H1 (cell line): Measurements from ENCODE around the gene SENP6. TPM values are rescaled to one million over a fixed set of nuclear protein-coding genes. Genes with fewer than 3 reads are reported as not detected.
"Not testable (repeated sequence)": the region's sequence is repeated elsewhere in the genome, so short reads cannot be mapped to it uniquely, and the experiment has no call there.

ENCODE experiments used
- CTCF ChIA-PET: fragments of 300-600 bp; sonication (Branson Sonifier 250); formaldehyde crosslinking; loops from one replicate; lab custom pipeline; 2021; ENCODE audit not compliant: partially characterized antibody; lab: Charles Lee
- POLR2A ChIA-PET: fragments of 300-600 bp; sonication (Branson Sonifier 250); formaldehyde crosslinking; loops from one replicate; lab custom pipeline; 2021; ENCODE audit warnings: inconsistent platforms; ENCODE audit not compliant: partially characterized antibody; lab: Charles Lee
- DNase-seq, 2 experiments: peaks; one replicate each; pipeline versions ENCODE4 v3.0.0 to v3.0.0-alpha.2; 2010 to 2022; ENCODE audit warnings: low spot score in 2 of 2, low read depth in 1 of 2, mixed read lengths in 1 of 2
- FAIRE-seq: peaks from 2 replicates; lab custom pipeline; 2011; peaks lifted over from hg19 to GRCh38; lab: Jason Lieb, UNC
- H2AFZ ChIP-seq: 2 replicates; pipeline ENCODE4 v1.8.1; 2012; ENCODE audit warnings: low read length, inconsistent platforms
- H2AK5ac ChIP-seq: 2 replicates; pipeline ENCODE4 v1.6.1; 2013; ENCODE audit warnings: low read depth, low read length
- H2BK120ac ChIP-seq: replicated peaks from 2 replicates; pipeline ENCODE3; 2013; ENCODE audit warnings: low read depth, low read length, inconsistent platforms
- H2BK12ac ChIP-seq: 2 replicates; pipeline ENCODE4 v1.6.1; 2013; ENCODE audit warnings: low read depth, low read length
- H2BK15ac ChIP-seq: 2 replicates; pipeline ENCODE4 v1.6.1; 2013; ENCODE audit warnings: low read length
- H2BK20ac ChIP-seq: 2 replicates; pipeline ENCODE4 v1.6.1; 2013; ENCODE audit warnings: low read length
- H2BK5ac ChIP-seq: 2 replicates; pipeline ENCODE4 v1.6.1; 2013; ENCODE audit warnings: low read depth, low read length
- H3K14ac ChIP-seq: 2 replicates; pipeline ENCODE4 v1.6.1; 2013; ENCODE audit warnings: inconsistent platforms; ENCODE audit not compliant: insufficient read length
- H3K18ac ChIP-seq: 2 replicates; pipeline ENCODE4 v1.6.1; 2013; ENCODE audit warnings: low read length; ENCODE audit errors: extremely low read depth
- H3K23ac ChIP-seq: 2 replicates; pipeline ENCODE4 v1.6.1; 2013; ENCODE audit warnings: inconsistent platforms; ENCODE audit not compliant: insufficient read length
- H3K23me2 ChIP-seq: 2 replicates; pipeline ENCODE4 v1.6.1; 2013; ENCODE audit warnings: low read depth, low read length
- H3K27ac ChIP-seq: 2 replicates; pipeline ENCODE4 v1.6.1; 2011; ENCODE audit warnings: low read depth, low read length, inconsistent platforms
- H3K27me3 ChIP-seq, 4 experiments: replicated peaks in 1 of 4; 1 replicate in 1 of 4; 2 replicates in 3 of 4; pipeline versions ENCODE4 v1.6.1 to v1.8.1; 2011 to 2013; ENCODE audit warnings: low read length in 3 of 4, mild to moderate bottlenecking in 3 of 4, inconsistent platforms in 2 of 4, mixed read lengths in 2 of 4, moderate library complexity in 1 of 4; ENCODE audit not compliant: control insufficient read depth in 3 of 4, insufficient read depth in 3 of 4; ENCODE audit errors: extremely low read depth in 1 of 4
- H3K36me3 ChIP-seq, 4 experiments: 2 replicates each; pipeline versions ENCODE4 v1.6.1 to v1.8.1; 2011 to 2013; ENCODE audit warnings: mild to moderate bottlenecking in 4 of 4, low read length in 3 of 4, moderate library complexity in 2 of 4, control low read depth in 1 of 4, inconsistent platforms in 1 of 4; ENCODE audit not compliant: insufficient read depth in 4 of 4, control insufficient read depth in 2 of 4
- H3K4ac ChIP-seq: replicated peaks from 2 replicates; pipeline ENCODE3; 2013; ENCODE audit warnings: low read length, low read depth, mixed read lengths, inconsistent platforms; ENCODE audit not compliant: insufficient read length
- H3K4me1 ChIP-seq, 4 experiments: replicated peaks in 1 of 4; 1 replicate in 1 of 4; 2 replicates in 3 of 4; pipeline versions ENCODE4 v1.6.1 to v1.8.1; 2011 to 2013; ENCODE audit warnings: low read length in 3 of 4, inconsistent platforms in 2 of 4, mixed read lengths in 1 of 4; ENCODE audit not compliant: insufficient read depth in 4 of 4, control insufficient read depth in 3 of 4
- H3K4me2 ChIP-seq, 2 experiments: 2 replicates each; pipeline versions ENCODE4 v1.6.1 to v1.8.1; 2011 to 2013; ENCODE audit warnings: low read depth in 2 of 2, low read length in 2 of 2, control low read depth in 1 of 2, inconsistent platforms in 1 of 2, mild to moderate bottlenecking in 1 of 2; ENCODE audit not compliant: insufficient read depth in 1 of 2
- H3K4me3 ChIP-seq, 4 experiments: fragments of 200-600, 300-600 bp in 1 of 4; sonication (generic), shearing (Covaris generic), sonication (Bioruptor Twin) in 1 of 4; 2 replicates each; pipeline versions ENCODE4 v1.5.1 to v1.8.1; 2011 to 2016; ENCODE audit warnings: low read length in 4 of 4, low read depth in 3 of 4, control low read depth in 2 of 4, inconsistent platforms in 2 of 4, mild to moderate bottlenecking in 2 of 4, mixed read lengths in 1 of 4, moderate library complexity in 1 of 4; ENCODE audit not compliant: insufficient read depth in 2 of 4; ENCODE audit errors: extremely low read depth in 1 of 4
- H3K56ac ChIP-seq: replicated peaks from 2 replicates; pipeline ENCODE3; 2013; ENCODE audit warnings: low read depth, mild to moderate bottlenecking, mixed read lengths, low read length, inconsistent platforms; ENCODE audit not compliant: insufficient read length
- H3K79me1 ChIP-seq: 2 replicates; pipeline ENCODE4 v1.6.1; 2013; ENCODE audit warnings: low read depth, low read length, control low read depth
- H3K79me2 ChIP-seq, 2 experiments: 2 replicates each; pipeline versions ENCODE4 v1.6.1 to v1.8.1; 2012 to 2013; ENCODE audit warnings: low read length in 2 of 2, mild to moderate bottlenecking in 2 of 2, inconsistent platforms in 1 of 2; ENCODE audit not compliant: insufficient read depth in 2 of 2, control insufficient read depth in 1 of 2
- H3K9ac ChIP-seq, 4 experiments: replicated peaks in 1 of 4; 1 replicate in 1 of 4; 2 replicates in 3 of 4; pipeline versions ENCODE4 v1.6.1 to v1.8.1; 2011 to 2013; ENCODE audit warnings: low read depth in 3 of 4, low read length in 3 of 4, control low read depth in 2 of 4, mild to moderate bottlenecking in 2 of 4, moderate library complexity in 2 of 4, inconsistent platforms in 1 of 4; ENCODE audit errors: extremely low read depth in 1 of 4
- H3K9me3 ChIP-seq, 2 experiments: 2 replicates each; pipeline versions ENCODE4 v1.6.1 to v1.8.1; 2012 to 2013; ENCODE audit warnings: mild to moderate bottlenecking in 2 of 2, moderate library complexity in 2 of 2, control low read depth in 1 of 2, inconsistent platforms in 1 of 2, low read depth in 1 of 2, low read length in 1 of 2, mixed read lengths in 1 of 2; ENCODE audit not compliant: insufficient read depth in 2 of 2
- H4K20me1 ChIP-seq, 2 experiments: replicated peaks in 1 of 2; 2 replicates each; pipeline versions ENCODE3 to v1.8.1; 2011 to 2013; ENCODE audit warnings: inconsistent platforms in 2 of 2, low read length in 2 of 2, mild to moderate bottlenecking in 1 of 2; ENCODE audit not compliant: insufficient read depth in 2 of 2, control insufficient read depth in 1 of 2
- H4K5ac ChIP-seq: 2 replicates; pipeline ENCODE4 v1.6.1; 2013; ENCODE audit warnings: low read length, low read depth, mixed read lengths, inconsistent platforms; ENCODE audit not compliant: insufficient read length
- H4K8ac ChIP-seq: 2 replicates; pipeline ENCODE4 v1.8.0; 2013; ENCODE audit warnings: mild to moderate bottlenecking, moderate library complexity, low read length, inconsistent platforms; ENCODE audit not compliant: insufficient read depth; ENCODE audit errors: extremely low read depth
- H4K91ac ChIP-seq: replicated peaks from 2 replicates; pipeline ENCODE3; 2013; ENCODE audit warnings: low read length, mixed read lengths, inconsistent platforms; ENCODE audit not compliant: insufficient read length
- WGBS, 2 experiments: shearing (Covaris generic) in 1 of 2; methylation state at CpG; one replicate each; pipeline versions ENCODE4 v1.1.6 to v1.1.7; 2013 to 2015; ENCODE audit warnings: low lambda C conversion rate in 2 of 2, mixed read lengths in 2 of 2, inconsistent platforms in 1 of 2, low coverage in 1 of 2, missing lambda C conversion rate in 1 of 2; ENCODE audit not compliant: insufficient replicate concordance in 2 of 2, insufficient coverage in 1 of 2, insufficient read length in 1 of 2; ENCODE audit errors: extremely low coverage in 1 of 2, missing lambda C conversion rate in 1 of 2; 5-methylcytosine and 5-hydroxymethylcytosine counted together
- polyA plus RNA-seq, 7 experiments: library from polyadenylated mRNA; depleted of rRNA in 3 of 7; stranded (reverse) in 5 of 7; unstranded in 2 of 7; fragments of >200 nt in 5 of 7; fragments of 200-250 nt in 2 of 7; gene quantifications; 1 replicate in 5 of 7; 2 replicates in 1 of 7; 4 replicates in 1 of 7; pipeline versions ENCODE4 v1.2.1 to v1.2.3, GENCODE V29; 2011 to 2013; ENCODE audit warnings: missing spikeins in 2 of 7, mixed read lengths in 2 of 7
- total RNA-seq: library from RNA; stranded (reverse); fragmentation: NEBNext Ultra II Directional; extraction: Animal tissue kit (Norgen Biotek cat#: 25700); gene quantifications from 2 replicates; pipeline ENCODE4 v1.2.1, GENCODE V29; 2021

SENP6 gene
- total and polyA plus RNA-seq, 2 of the 8 experiments (the other 6 are each of a cell fraction or from before 2014, with no cell fraction given): 13.8 to 103 TPM

GRCh38 chr6:75627708-75628107, 26.0 kb downstream of the SENP6 start:
- DNase-seq, H2BK12ac ChIP-seq, H2BK120ac ChIP-seq, H3K23ac ChIP-seq, H3K9me3 ChIP-seq, H3K4me3 ChIP-seq, H2BK5ac ChIP-seq, H3K4me2 ChIP-seq, H2AFZ ChIP-seq, CTCF ChIA-PET, H3K18ac ChIP-seq, H2AK5ac ChIP-seq, H4K8ac ChIP-seq, H2BK20ac ChIP-seq, H3K9ac ChIP-seq, H4K20me1 ChIP-seq, H3K14ac ChIP-seq, H3K23me2 ChIP-seq, H3K4me1 ChIP-seq, H3K4ac ChIP-seq, H3K79me1 ChIP-seq, H4K91ac ChIP-seq, H2BK15ac ChIP-seq, H3K27ac ChIP-seq, H3K27me3 ChIP-seq, FAIRE-seq, H3K56ac ChIP-seq, H4K5ac ChIP-seq: not testable (repeated sequence)
- Histone ChIP-seq H3K36me3 (peaks cover 0 to 35% (median 7%) of the 10 kb centered on the region in 4 experiments; a peak in 5 of 8 replicates), H3K79me2 (peaks cover 0 to 38% of the 10 kb centered on the region in 2 experiments; a peak in 2 of 4 replicates)
- POLR2A ChIA-PET: interaction anchor here (1.0 kb wide), 1 partner anchor 14 kb away, joined by 3 read pairs; no protein-coding TSS in a partner anchor
- 93% methylated on average over 9 of the region's 9 CpGs; no CpG with 5 or more reads in 1 of the 2 experiments for WGBS, 2 experiments
